ENCODE results near the gene UTP4.

DNA sequence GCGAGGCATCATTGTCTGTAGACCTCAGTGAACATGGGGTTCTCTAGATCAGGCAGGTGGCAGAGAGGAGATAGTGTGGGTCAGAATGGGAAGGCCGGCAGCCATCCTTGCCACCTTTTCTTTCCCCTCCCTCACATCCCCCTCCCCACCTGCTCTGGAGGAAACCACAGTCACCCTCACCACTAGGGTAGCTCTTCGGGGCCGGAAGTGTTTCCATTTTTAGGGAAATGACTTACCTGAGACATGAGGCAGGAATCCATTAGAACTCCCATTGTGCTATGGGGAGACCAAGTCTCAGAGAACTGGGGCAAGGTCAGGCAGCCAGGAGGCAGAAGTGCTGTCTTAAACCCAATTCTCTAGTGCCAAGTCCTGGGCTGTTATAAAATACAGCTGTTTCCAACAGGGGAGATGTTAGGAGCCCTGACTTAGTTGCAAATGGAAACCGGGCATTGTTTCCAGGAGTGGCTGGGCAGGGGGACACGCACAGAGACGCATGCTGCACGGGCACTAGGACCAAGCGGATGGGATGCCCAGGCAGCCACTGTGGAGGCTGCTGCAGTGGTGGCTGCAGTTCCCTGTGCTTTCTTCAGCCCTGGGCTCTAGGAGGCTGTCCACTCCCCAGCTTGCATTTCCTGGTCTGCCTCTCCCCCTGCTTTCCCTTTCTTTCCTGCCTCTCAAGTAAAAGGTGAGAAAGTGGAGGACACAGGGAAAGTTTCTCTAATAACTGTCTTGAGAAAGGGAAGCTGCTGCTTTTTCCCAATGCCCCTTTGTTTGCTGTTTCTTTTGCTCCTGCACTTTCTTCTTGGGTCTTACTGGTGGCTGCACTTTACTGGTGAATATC, 24.2 kb upstream of the UTP4 start:
- no peak for TF ChIP-seq CTCF (IDR thresholded peaks at IDR 0.05)
- no peak for TF ChIP-seq POLR2A (IDR thresholded peaks at IDR 0.05)

Measured in heart left ventricle (tissue), 13 donors.